ENCODE data around the gene FOXP1. TPM values are rescaled to one million over a fixed set of nuclear protein-coding genes. Genes with fewer than 3 reads are reported as not detected.

FOXP1 gene
- total RNA-seq, 1 donor, result 195 TPM

- peaks cover 14% of the 10 kb centered on the region for H3K4me1 ChIP-seq (ENCODE audit: insufficient read depth, low read length)
- peaks cover 2% of the 10 kb centered on the region for H3K79me2 ChIP-seq (ENCODE audit: insufficient read depth, low read length)
- TF ChIP-seq CTCF (IDR thresholded peaks at IDR 0.05; ENCODE audit: extremely low read depth, low read depth, low read length), result no peak
- no peak for DNase-seq (ENCODE audit: insufficient read length, low spot score, missing footprints)
- H3K4me3 ChIP-seq (ENCODE audit: insufficient read depth, low read length), result no peak overlapping the region
- H3K9me3 ChIP-seq (ENCODE audit: low read depth, low read length), result no peaks in the 10 kb centered on the region
- no peaks in the 10 kb centered on the region for H3K27me3 ChIP-seq (ENCODE audit: insufficient read depth, low read length)
- no peaks in the 10 kb centered on the region for H4K20me1 ChIP-seq (ENCODE audit: insufficient read depth, low read length)
- no peak overlapping the region for H3K27ac ChIP-seq (ENCODE audit: low read depth, low read length)
- no peak overlapping the region for H3K4me2 ChIP-seq (ENCODE audit: insufficient read depth, low read length)
- H3K36me3 ChIP-seq (ENCODE audit: insufficient read depth, low read length), result no peaks in the 10 kb centered on the region
- no peak overlapping the region for H2AFZ ChIP-seq (ENCODE audit: low read length)
Measured at GRCh38 chr3:71148455-71149060, 435.0 kb downstream of the FOXP1 start.

- peaks cover 2% of the 10 kb centered on the region for H3K79me2 ChIP-seq (ENCODE audit: insufficient read depth, low read length)
- H3K4me3 ChIP-seq (ENCODE audit: insufficient read depth, low read length), result no peak overlapping the region
- no peak for DNase-seq (ENCODE audit: insufficient read length, low spot score, missing footprints)
- H4K20me1 ChIP-seq (ENCODE audit: insufficient read depth, low read length), result no peaks in the 10 kb centered on the region
- H3K4me1 ChIP-seq (ENCODE audit: insufficient read depth, low read length), result peaks cover 14% of the 10 kb centered on the region
- no peak overlapping the region for H3K4me2 ChIP-seq (ENCODE audit: insufficient read depth, low read length)
- no peak overlapping the region for H2AFZ ChIP-seq (ENCODE audit: low read length)
- no peaks in the 10 kb centered on the region for H3K27me3 ChIP-seq (ENCODE audit: insufficient read depth, low read length)
- TF ChIP-seq CTCF (IDR thresholded peaks at IDR 0.05; ENCODE audit: extremely low read depth, low read depth, low read length), result no peak
- no peaks in the 10 kb centered on the region for H3K36me3 ChIP-seq (ENCODE audit: insufficient read depth, low read length)
- H3K9me3 ChIP-seq (ENCODE audit: low read depth, low read length), result no peaks in the 10 kb centered on the region
- H3K27ac ChIP-seq (ENCODE audit: low read depth, low read length), result no peak overlapping the region
Measured at GRCh38 chr3:71146673-71147072, 436.9 kb downstream of the FOXP1 start.

- H3K9me3 ChIP-seq (ENCODE audit: low read depth, low read length), result no peaks in the 10 kb centered on the region
- peaks cover 14% of the 10 kb centered on the region for H3K4me1 ChIP-seq (ENCODE audit: insufficient read depth, low read length)
- H3K36me3 ChIP-seq (ENCODE audit: insufficient read depth, low read length), result no peaks in the 10 kb centered on the region
- H4K20me1 ChIP-seq (ENCODE audit: insufficient read depth, low read length), result no peaks in the 10 kb centered on the region
- H3K27ac ChIP-seq (ENCODE audit: low read depth, low read length), result no peak overlapping the region
- peaks cover 2% of the 10 kb centered on the region for H3K79me2 ChIP-seq (ENCODE audit: insufficient read depth, low read length)
- no peak overlapping the region for H2AFZ ChIP-seq (ENCODE audit: low read length)
- no peak for DNase-seq (ENCODE audit: insufficient read length, low spot score, missing footprints)
- no peak overlapping the region for H3K4me2 ChIP-seq (ENCODE audit: insufficient read depth, low read length)
- H3K4me3 ChIP-seq (ENCODE audit: insufficient read depth, low read length), result no peak overlapping the region
- TF ChIP-seq CTCF (IDR thresholded peaks at IDR 0.05; ENCODE audit: extremely low read depth, low read depth, low read length), result no peak
- H3K27me3 ChIP-seq (ENCODE audit: insufficient read depth, low read length), result no peaks in the 10 kb centered on the region
Measured at GRCh38 chr3:71145954-71146353, 437.6 kb downstream of the FOXP1 start.

- Histone ChIP-seq H3K36me3 (ENCODE audit: insufficient read depth, low read length) (no peaks in the 10 kb centered on the region), H3K4me3 (ENCODE audit: insufficient read depth, low read length) (no peak overlapping the region), H3K9me3 (ENCODE audit: low read depth, low read length) (no peaks in the 10 kb centered on the region), H3K27ac (ENCODE audit: low read depth, low read length) (peak overlapping the region; percentile 61), H4K20me1 (ENCODE audit: insufficient read depth, low read length) (no peaks in the 10 kb centered on the region), H3K27me3 (ENCODE audit: insufficient read depth, low read length) (no peaks in the 10 kb centered on the region), H3K79me2 (ENCODE audit: insufficient read depth, low read length) (no peaks in the 10 kb centered on the region), H3K4me2 (ENCODE audit: insufficient read depth, low read length) (no peak overlapping the region), H3K4me1 (ENCODE audit: insufficient read depth, low read length) (peaks cover 11% of the 10 kb centered on the region), H2AFZ (ENCODE audit: low read length) (peak overlapping the region; percentile 1)
- peak; percentile 59 for DNase-seq (ENCODE audit: insufficient read length, low spot score, missing footprints)
- TF ChIP-seq CTCF (IDR thresholded peaks at IDR 0.05; ENCODE audit: extremely low read depth, low read depth, low read length), result no peak
Measured at GRCh38 chr3:71144525-71145253, 438.8 kb downstream of the FOXP1 start.
